Measurements from ENCODE around the gene RHOC. TPM values are rescaled to one million over a fixed set of nuclear protein-coding genes. Genes with fewer than 3 reads are reported as not detected.

The RHOC gene
- total RNA-seq, 1 experiment from 2014 or later, result 154 TPM

DNA sequence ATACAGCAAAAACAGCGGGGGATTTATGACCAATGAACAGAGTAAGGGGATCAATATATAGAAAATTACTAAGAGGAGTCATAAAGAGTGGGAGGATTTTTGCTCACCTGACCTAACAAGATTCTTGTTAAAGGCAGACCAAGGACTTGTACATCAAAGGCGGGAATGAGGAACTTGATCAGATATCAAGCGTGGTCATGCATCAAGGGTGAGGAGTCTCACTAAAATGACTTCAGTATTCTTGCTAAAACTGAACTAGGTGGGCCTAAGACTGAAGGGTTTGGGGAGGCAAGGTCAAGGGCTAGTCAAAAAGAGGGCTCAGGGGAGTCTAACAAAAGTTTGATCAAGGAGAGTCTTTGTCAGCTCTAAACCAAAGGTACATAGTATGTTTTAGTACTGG, 30.4 kb downstream of the RHOC start:
- H3K4me1 ChIP-seq (ENCODE audit: control insufficient read depth in 1 of 2, insufficient read depth in 2 of 2, low read length in 2 of 2), result peaks cover 4 to 29% of the 10 kb centered on the region in 2 experiments; a peak in 3 of 4 replicates
- intact Hi-C loops (cut with micrococcal nuclease), result no loop called here
- H3K4me3 ChIP-seq (replicated peaks in 1 of 2; ENCODE audit: low read depth in 1 of 2, low read length in 2 of 2), result no peak overlapping the region
- TF ChIP-seq, protein P1, sequence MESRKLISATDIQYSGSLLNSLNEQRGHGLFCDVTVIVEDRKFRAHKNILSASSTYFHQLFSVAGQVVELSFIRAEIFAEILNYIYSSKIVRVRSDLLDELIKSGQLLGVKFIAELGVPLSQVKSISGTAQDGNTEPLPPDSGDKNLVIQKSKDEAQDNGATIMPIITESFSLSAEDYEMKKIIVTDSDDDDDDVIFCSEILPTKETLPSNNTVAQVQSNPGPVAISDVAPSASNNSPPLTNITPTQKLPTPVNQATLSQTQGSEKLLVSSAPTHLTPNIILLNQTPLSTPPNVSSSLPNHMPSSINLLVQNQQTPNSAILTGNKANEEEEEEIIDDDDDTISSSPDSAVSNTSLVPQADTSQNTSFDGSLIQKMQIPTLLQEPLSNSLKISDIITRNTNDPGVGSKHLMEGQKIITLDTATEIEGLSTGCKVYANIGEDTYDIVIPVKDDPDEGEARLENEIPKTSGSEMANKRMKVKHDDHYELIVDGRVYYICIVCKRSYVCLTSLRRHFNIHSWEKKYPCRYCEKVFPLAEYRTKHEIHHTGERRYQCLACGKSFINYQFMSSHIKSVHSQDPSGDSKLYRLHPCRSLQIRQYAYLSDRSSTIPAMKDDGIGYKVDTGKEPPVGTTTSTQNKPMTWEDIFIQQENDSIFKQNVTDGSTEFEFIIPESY (IDR thresholded peaks at IDR 0.05; ENCODE audit: extremely low read depth, insufficient replicate concordance, low read length), result no peak
- no peak for TF ChIP-seq CEBPB (IDR thresholded peaks at IDR 0.05; ENCODE audit: low read depth)
- TF ChIP-seq POLR2A (IDR thresholded peaks at IDR 0.05; ENCODE audit: borderline replicate concordance, extremely low read depth, insufficient read depth, insufficient read length), result no peak
- TF ChIP-seq, protein P2, sequence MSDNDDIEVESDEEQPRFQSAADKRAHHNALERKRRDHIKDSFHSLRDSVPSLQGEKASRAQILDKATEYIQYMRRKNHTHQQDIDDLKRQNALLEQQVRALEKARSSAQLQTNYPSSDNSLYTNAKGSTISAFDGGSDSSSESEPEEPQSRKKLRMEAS (IDR thresholded peaks at IDR 0.05), result no peak
- no peak for TF ChIP-seq TCF7L2 (IDR thresholded peaks at IDR 0.05; ENCODE audit: borderline replicate concordance, extremely low read depth, insufficient read depth, insufficient read length)
- no peak for TF ChIP-seq POLR2AphosphoS5 (IDR thresholded peaks at IDR 0.05; ENCODE audit: low read depth, low read length)
- TF ChIP-seq, protein P3, sequence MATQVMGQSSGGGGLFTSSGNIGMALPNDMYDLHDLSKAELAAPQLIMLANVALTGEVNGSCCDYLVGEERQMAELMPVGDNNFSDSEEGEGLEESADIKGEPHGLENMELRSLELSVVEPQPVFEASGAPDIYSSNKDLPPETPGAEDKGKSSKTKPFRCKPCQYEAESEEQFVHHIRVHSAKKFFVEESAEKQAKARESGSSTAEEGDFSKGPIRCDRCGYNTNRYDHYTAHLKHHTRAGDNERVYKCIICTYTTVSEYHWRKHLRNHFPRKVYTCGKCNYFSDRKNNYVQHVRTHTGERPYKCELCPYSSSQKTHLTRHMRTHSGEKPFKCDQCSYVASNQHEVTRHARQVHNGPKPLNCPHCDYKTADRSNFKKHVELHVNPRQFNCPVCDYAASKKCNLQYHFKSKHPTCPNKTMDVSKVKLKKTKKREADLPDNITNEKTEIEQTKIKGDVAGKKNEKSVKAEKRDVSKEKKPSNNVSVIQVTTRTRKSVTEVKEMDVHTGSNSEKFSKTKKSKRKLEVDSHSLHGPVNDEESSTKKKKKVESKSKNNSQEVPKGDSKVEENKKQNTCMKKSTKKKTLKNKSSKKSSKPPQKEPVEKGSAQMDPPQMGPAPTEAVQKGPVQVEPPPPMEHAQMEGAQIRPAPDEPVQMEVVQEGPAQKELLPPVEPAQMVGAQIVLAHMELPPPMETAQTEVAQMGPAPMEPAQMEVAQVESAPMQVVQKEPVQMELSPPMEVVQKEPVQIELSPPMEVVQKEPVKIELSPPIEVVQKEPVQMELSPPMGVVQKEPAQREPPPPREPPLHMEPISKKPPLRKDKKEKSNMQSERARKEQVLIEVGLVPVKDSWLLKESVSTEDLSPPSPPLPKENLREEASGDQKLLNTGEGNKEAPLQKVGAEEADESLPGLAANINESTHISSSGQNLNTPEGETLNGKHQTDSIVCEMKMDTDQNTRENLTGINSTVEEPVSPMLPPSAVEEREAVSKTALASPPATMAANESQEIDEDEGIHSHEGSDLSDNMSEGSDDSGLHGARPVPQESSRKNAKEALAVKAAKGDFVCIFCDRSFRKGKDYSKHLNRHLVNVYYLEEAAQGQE (IDR thresholded peaks at IDR 0.05; ENCODE audit: low read depth), result no peak
- TF ChIP-seq EZH2 (IDR thresholded peaks at IDR 0.05), result no peak
- no peak for TF ChIP-seq EZH2phosphoT487 (IDR thresholded peaks at IDR 0.05; ENCODE audit: borderline replicate concordance)
- TF ChIP-seq ELF1 (IDR thresholded peaks at IDR 0.05; ENCODE audit: borderline replicate concordance, low read depth), result no peak
- no peak for TF ChIP-seq FOSL1 (IDR thresholded peaks at IDR 0.05; ENCODE audit: low read depth)
- no peak for TF ChIP-seq SP1 (IDR thresholded peaks at IDR 0.05; ENCODE audit: low read depth)
- no peak for TF ChIP-seq RAD21 (IDR thresholded peaks at IDR 0.05; ENCODE audit: low read depth)
- no peaks in the 10 kb centered on the region for H3K9me2 ChIP-seq (ENCODE audit: insufficient read depth)
- H2AFZ ChIP-seq (ENCODE audit: low read depth, low read length, poor library complexity, severe bottlenecking), result no peak overlapping the region
- H3K4me2 ChIP-seq (ENCODE audit: low read length), result no peak overlapping the region
- no peak for DNase-seq (ENCODE audit: low read depth, low spot score)
- ChIA-PET RAD21 (ENCODE audit: low non-redundant PET in 1 of 2, low total read pairs in 2 of 2, uncharacterized antibody in 2 of 2, unreplicated experiment in 2 of 2) (no interaction called here), CTCF (no interaction called here), POLR2A (no interaction called here)
- no peak for ATAC-seq
- H3K79me2 ChIP-seq (ENCODE audit: insufficient read depth, low read length), result peaks cover 33% of the 10 kb centered on the region
- no peaks in the 10 kb centered on the region for H4K20me1 ChIP-seq (ENCODE audit: insufficient read depth)
- no peaks in the 10 kb centered on the region; a peak in 1 of 4 replicates for H3K36me3 ChIP-seq (ENCODE audit: control insufficient read depth in 1 of 2, insufficient read depth in 2 of 2, low read length in 2 of 2)
- no peak overlapping the region for H3K27ac ChIP-seq (ENCODE audit: low read depth, low read length)
- H3K27me3 ChIP-seq (ENCODE audit: insufficient read depth, low read length), result no peaks in the 10 kb centered on the region
- BruUV-seq (replicated peaks), result no TSS peak
- no peak overlapping the region for H3K9ac ChIP-seq (ENCODE audit: low read length)
- H3K9me3 ChIP-seq (ENCODE audit: control insufficient read depth in 1 of 2, insufficient read depth in 1 of 2, low read depth in 1 of 2, low read length in 2 of 2), result no peaks in the 10 kb centered on the region

All from HCT116 (cell line).